Measurements from ENCODE around the gene MPND.

MPND gene

DNA sequence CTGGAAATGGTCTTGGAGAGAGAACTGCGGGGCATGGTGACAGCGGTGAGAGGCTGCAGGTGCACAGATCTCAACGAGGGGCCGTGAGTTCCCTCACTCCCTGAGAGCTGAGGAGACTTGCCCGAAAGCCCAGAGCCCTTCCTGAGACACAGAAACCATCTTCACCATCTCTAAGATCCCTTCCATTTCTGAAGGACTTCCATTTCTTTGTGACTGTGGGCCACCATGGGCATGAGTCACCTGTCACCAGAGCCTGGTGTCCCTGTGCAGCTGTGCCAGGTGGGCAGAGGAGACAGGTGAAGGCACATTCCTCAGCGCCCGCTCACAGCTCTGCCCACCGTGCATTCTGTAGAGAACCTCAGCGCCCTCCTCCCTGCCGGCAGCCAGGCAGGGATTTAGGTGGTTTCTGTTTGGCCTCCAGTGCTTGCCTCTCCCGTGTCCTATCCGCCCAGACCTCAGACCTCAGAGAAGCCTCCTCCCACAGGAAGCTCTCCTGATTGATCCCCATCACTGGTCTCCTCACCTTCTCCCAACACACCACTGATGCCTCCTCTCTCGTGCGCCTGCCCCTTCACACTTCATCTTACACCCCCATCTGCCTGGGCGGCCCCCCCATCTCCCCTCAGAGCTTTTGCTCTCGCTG, 32.8 kb downstream of the MPND start:
- DNase-seq (ENCODE audit: low read depth), result no peak
- TF ChIP-seq, protein P1, sequence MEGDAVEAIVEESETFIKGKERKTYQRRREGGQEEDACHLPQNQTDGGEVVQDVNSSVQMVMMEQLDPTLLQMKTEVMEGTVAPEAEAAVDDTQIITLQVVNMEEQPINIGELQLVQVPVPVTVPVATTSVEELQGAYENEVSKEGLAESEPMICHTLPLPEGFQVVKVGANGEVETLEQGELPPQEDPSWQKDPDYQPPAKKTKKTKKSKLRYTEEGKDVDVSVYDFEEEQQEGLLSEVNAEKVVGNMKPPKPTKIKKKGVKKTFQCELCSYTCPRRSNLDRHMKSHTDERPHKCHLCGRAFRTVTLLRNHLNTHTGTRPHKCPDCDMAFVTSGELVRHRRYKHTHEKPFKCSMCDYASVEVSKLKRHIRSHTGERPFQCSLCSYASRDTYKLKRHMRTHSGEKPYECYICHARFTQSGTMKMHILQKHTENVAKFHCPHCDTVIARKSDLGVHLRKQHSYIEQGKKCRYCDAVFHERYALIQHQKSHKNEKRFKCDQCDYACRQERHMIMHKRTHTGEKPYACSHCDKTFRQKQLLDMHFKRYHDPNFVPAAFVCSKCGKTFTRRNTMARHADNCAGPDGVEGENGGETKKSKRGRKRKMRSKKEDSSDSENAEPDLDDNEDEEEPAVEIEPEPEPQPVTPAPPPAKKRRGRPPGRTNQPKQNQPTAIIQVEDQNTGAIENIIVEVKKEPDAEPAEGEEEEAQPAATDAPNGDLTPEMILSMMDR (IDR thresholded peaks at IDR 0.05; ENCODE audit: insufficient read depth, low read depth, low read length, missing control alignments), result no peak
- peak overlapping the region; percentile 44 for H3K4me3 ChIP-seq (ENCODE audit: low read depth, low read length)

DNA sequence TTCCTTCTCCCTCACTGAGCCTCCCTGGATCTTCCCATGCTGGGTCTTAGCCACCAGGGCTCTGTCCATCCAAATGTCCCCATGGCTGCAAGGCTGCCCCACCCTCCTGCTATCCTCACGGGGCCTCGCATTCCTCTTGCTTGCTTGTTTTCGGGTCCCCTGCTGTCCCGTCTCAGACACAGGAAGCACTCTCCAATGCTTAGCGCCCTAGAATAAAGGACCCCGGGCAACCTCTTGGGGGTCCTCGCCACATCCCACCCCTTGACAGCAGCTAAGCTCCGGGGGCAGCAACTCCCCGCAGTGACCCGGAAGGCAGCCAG, 33.3 kb downstream of the MPND start:
- TF ChIP-seq, protein P1 (IDR thresholded peaks at IDR 0.05; ENCODE audit: insufficient read depth, low read depth, low read length, missing control alignments), result no peak
- peak overlapping the region; percentile 44 for H3K4me3 ChIP-seq (ENCODE audit: low read depth, low read length)
- DNase-seq (ENCODE audit: low read depth), result no peak

DNA sequence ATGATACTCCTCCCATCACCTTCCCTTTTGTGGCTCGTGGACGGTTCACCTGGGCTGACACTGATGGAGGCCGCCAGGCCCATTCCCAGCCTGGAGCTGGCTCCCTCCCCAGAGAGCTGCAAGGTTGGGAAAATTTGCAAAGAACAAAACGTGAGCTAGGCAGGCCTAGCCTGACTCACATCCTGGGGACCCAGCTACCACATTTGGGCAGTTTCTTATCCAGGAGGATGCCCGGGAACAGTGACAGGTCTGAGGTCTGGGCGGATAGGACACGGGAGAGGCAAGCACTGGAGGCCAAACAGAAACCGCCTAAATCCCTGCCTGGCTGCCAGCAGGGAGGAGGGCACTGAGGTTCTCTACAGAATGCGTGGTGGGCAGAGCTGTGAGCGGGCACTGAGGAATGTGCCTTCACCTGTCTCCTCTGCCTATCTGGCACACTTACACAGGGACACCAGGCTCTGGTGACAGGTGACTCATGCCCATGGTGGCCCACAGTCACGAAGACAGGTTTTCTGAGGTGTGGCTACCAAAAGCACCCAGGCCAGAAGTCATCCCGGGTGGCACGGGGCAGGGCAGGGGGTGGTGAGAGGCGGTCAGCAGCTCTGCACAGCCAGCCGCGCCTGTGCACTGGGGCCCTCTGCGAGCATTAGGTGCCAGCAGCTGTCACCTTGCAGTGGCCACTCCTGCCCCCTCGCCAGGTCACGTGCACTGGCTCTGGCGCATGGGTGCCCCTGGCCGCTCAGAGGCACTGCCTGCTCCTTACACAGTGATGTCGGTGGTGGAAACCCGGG, 33.8 kb downstream of the MPND start:
- no peak for DNase-seq (ENCODE audit: low read depth)
- H3K4me3 ChIP-seq (ENCODE audit: low read depth, low read length), result peak overlapping the region; percentile 44
- TF ChIP-seq, protein P1 (IDR thresholded peaks at IDR 0.05; ENCODE audit: insufficient read depth, low read depth, low read length, missing control alignments), result no peak

DNA sequence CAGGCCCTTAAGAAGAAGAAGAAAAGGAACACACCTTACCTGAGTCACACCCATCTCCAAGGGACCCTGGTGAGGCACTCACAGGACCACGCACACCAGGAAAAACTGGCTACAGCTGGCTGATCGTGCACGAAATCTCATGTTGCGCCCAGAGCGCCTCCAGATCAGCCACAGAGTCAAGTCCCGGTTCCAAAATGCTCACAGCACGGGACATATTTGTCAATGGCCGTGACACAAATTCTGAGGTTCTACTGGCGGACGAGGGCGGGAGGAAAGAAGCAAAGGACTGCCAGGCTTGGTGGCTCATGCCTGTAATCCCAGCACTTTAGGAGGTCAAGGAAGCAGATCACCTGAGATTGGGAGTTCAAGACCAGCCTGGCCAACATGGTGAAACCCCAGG, 35.5 kb downstream of the MPND start:
- TF ChIP-seq, protein P1 (IDR thresholded peaks at IDR 0.05; ENCODE audit: insufficient read depth, low read depth, low read length, missing control alignments), result no peak
- DNase-seq (ENCODE audit: low read depth), result no peak
- peak overlapping the region; percentile 44 for H3K4me3 ChIP-seq (ENCODE audit: low read depth, low read length)

DNA sequence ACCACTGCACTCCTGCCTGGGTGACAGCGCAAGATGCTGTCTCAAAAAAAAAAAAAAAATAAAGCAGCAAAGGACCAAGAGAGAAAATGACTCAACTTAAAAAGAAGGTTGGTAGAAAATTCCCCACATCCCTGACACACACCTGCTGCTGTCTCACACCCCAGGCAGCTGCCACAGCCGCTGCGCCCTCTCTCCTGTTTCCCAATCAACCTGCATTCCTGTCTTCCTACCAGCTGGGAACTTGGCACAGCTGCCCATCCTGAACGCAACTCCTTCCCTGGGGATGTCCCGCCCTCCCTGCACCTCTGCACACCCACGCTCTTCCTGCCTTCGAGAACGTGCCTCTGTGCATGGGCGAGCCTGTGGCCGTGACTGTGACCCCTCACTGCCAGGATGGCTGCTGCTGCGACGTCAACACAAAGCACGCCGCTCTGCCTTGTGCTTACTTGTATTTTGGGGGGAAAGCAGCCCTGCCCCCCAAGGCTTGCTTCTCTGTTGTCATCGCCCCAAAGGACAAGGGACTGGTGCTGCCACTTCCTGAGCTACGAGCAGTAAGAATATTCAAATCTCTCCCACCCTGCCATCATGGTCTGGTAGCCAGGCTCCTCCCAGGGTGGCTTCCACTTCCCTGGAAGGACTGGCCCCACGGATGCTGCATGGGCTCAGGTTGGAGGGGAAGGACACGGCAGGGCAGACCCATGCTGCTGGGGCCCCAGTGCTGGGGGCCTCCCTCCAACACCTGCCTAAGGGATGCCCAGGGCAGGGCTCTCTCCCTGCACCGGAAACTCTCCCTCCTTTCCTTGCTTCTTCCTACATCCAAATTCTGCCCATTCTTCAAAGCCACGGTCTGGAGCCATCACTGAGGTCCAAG, 36.3 kb downstream of the MPND start:
- peak overlapping the region; percentile 44 for H3K4me3 ChIP-seq (ENCODE audit: low read depth, low read length)
- TF ChIP-seq, protein P1 (IDR thresholded peaks at IDR 0.05; ENCODE audit: insufficient read depth, low read depth, low read length, missing control alignments), result no peak
- DNase-seq (ENCODE audit: low read depth), result peak; percentile 72

DNA sequence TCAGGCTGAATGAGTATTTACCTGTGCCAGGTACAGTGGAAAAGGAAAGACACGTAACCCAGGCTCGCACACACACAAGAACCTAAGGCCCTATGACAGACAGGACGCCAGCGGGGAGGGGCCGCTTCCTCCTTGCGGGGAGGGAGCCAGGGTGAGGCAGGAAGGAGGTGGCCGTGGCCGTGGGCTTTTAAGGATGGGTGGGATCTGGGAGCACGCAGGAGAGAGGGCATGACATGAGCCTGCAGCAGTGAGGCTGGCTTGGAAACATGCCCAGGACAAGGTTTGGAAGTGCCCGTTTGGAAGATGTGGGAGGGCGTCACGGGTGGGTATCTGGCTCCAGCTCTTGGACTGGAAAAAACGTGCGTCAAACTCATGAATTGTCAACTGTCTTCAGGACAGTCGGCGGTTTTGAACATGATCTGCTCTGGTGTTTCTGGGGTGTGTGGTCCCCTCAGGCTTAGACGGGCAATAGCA, 36.9 kb downstream of the MPND start:
- TF ChIP-seq, protein P1 (IDR thresholded peaks at IDR 0.05; ENCODE audit: insufficient read depth, low read depth, low read length, missing control alignments), result no peak
- peak; percentile 57 for DNase-seq (ENCODE audit: low read depth)
- H3K4me3 ChIP-seq (ENCODE audit: low read depth, low read length), result peak overlapping the region; percentile 44
